Lower leg skin (tissue), 4 donors: Measurements from ENCODE around the gene ABCG5. TPM values are rescaled to one million over a fixed set of nuclear protein-coding genes. Genes with fewer than 3 reads are reported as not detected.
A peak's percentile ranks its signal among the peaks of the same experiment; 100 is the strongest.

Experiments used
- DNase-seq, 2 donors: peaks; one replicate each; pipeline ENCODE4 v3.0.0-alpha.2; 2019; ENCODE audit warnings: low spot score in 2 of 2
- H3K4me3 ChIP-seq: fragments of 200-600 bp; sonication (generic); 2 replicates; pipeline ENCODE4 v1.5.1; 2017; ENCODE audit warnings: mild to moderate bottlenecking, low read depth; ENCODE audit not compliant: poor library complexity, severe bottlenecking
- CTCF ChIP-seq, 3 donors: fragments of 450-650 bp; IDR thresholded peaks; one replicate each; pipeline ENCODE4 v1.5.1; 2016; ENCODE audit warnings: antibody characterized with exemption in 3 of 3, mild to moderate bottlenecking in 3 of 3, moderate library complexity in 2 of 3
- POLR2A ChIP-seq, 2 donors: fragments of 450-650 bp; IDR thresholded peaks; one replicate each; pipeline ENCODE4 v1.6.1; 2016 to 2017; ENCODE audit warnings: antibody characterized with exemption in 2 of 2, mild to moderate bottlenecking in 1 of 2, moderate library complexity in 1 of 2
- WGBS, 2 donors: methylation state at CpG; one replicate each; pipeline ENCODE4 v1.1.5; 2018; 5-methylcytosine and 5-hydroxymethylcytosine counted together
- intact Hi-C: fragments of 100-400 bp; cut with DNase I; formaldehyde crosslinking; loops from one replicate; pipeline ENCODE4 v1.15.0; 2023; ENCODE audit warnings: low total_unique reads
- total RNA-seq, 4 donors: library from RNA; depleted of rRNA; stranded (reverse); fragments of >200 nt; gene quantifications; one replicate each; pipeline ENCODE4 v1.1.0, GENCODE V29; 2016

The ABCG5 gene
- total RNA-seq, 4 donors from 2014 or later: not detected

DNA sequence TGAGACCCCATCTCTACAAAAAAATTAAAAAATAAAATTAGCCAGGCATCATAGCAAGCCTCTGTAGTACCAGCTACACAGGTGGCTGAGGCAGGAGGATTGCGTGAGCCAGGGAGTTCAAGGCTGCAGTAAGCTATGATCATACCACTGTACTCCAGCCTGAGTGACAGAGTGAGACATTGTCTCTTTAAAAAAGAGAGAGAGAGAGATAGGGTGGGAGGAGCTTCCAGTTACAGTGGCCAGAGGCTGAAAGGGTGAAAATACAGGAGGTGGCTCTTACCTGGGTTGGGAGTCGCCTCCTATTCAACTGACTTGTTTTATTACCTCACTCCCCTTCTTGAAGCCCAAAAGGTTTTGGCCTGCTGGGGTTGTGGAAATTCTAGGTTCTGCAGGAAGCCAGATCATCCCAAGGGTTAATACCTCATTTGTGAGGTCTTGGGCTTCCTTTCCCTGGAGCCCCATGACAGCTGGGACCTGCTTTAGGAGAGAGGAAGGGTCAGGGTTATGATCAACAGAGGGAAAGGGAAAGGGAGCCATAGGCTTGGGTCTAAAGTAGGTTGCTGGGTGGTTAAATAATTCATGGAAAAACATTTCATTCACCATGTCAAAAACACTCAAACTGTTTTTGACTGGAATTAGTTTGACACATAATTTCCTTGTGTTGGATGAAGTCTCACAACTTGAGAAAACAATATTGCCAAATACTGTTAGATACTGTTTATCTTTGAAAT lies 47.4 kb downstream of the ABCG5 start:
- TF ChIP-seq POLR2A (IDR thresholded peaks at IDR 0.05): no peak
- no peak for TF ChIP-seq CTCF (IDR thresholded peaks at IDR 0.05)
- no peak overlapping the region for H3K4me3 ChIP-seq
- intact Hi-C loops: no loop called here
- DNase-seq: no peak
- 84 to 96% methylated on average over 2 of the region's 2 CpGs for WGBS, 2 donors

DNA sequence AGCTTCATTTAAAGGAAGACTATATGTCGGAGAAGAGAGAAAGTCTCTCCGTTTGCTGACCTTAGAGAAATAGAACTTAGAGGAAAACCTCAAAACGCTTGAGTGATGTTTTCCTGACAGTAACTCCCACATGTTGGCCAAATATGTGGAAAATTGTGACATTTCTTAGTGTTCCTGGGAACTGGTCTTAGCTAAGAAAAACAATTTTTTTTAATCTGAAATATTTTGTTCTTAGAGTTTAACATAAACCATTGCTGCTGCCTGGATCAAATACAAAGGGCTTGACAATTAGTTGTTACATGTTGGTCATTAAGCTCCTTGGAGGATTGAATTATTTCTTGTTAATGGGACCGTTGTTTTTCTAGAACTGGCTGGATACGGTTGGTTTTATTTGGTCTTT lies 48.5 kb downstream of the ABCG5 start:
- no peak overlapping the region for H3K4me3 ChIP-seq
- 57 to 66% methylated on average over 5 of the region's 5 CpGs for WGBS, 2 donors
- intact Hi-C loops: no loop called here
- TF ChIP-seq POLR2A (IDR thresholded peaks at IDR 0.05): no peak
- TF ChIP-seq CTCF (IDR thresholded peaks at IDR 0.05): no peak
- peak in 1 of 2 donors; percentile 41 for DNase-seq

GRCh38 chr2:43788646-43789045 lies 50.0 kb downstream of the ABCG5 start:
- no peak for DNase-seq
- TF ChIP-seq POLR2A (IDR thresholded peaks at IDR 0.05): no peak
- no peak for TF ChIP-seq CTCF (IDR thresholded peaks at IDR 0.05)
- H3K4me3 ChIP-seq: no peak overlapping the region
- 97 to 100% methylated on average over 1 of the region's 1 CpG for WGBS, 2 donors
- intact Hi-C loops: no loop called here

DNA sequence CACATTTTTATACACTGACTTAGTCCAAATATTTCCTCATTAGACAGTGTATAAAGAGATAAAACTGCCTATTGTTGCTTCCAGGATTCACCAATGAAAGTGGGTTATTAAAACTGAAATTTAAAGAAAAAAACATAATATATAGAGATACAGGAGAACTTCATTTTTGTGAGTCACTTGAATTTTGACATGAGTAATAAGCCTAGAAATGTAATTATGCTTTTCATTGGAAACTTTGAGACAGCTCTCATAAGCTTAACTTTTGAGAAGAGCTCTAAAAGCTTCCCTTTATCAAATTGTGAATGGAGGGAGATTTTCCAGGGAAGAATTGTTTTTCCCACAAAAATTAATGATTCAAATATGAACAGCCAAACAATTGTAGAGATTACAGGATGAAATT lies 50.7 kb downstream of the ABCG5 start:
- no peak for DNase-seq
- intact Hi-C loops: no loop called here
- TF ChIP-seq CTCF (IDR thresholded peaks at IDR 0.05): no peak
- TF ChIP-seq POLR2A (IDR thresholded peaks at IDR 0.05): no peak
- no peak overlapping the region for H3K4me3 ChIP-seq

DNA sequence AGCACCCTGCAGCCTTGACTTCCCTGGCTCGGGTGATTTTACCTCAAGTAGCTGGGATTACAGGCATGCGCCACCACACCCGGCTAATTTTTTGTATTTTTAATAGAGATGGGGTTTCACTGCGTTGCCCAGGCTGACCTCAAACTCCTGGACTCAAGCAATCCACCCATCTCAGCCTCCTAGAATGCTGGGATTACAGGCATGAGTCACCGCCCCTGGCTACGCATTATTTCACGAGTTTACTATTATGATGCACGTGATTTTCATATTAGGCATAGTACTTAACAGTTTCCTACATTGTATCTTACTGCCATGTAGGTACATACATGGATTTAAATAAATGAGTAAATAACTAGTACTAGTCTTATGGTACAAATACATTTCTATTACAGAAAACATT lies 60.4 kb downstream of the ABCG5 start:
- intact Hi-C loops: no loop called here

More for the DNA sequence above, 60.4 kb downstream of the ABCG5 start:
- TF ChIP-seq CTCF (IDR thresholded peaks at IDR 0.05) (no peak), POLR2A (IDR thresholded peaks at IDR 0.05) (no peak)
- no peak for DNase-seq
- 94% methylated on average over 8 of the region's 8 CpGs for WGBS, 2 donors
- H3K4me3 ChIP-seq: no peak overlapping the region
